ENCODE data around the gene BRSK1. TPM values are rescaled to one million over a fixed set of nuclear protein-coding genes. Genes with fewer than 3 reads are reported as not detected.
A peak's percentile ranks its signal among the peaks of the same experiment; 100 is the strongest.

BRSK1 gene
- polyA plus RNA-seq, 3 donors = not detected

GRCh38 chr19:55273978-55274707, 9.7 kb upstream of the BRSK1 start:
- Mint-ChIP-seq H3K4me1 (peaks cover 20% of the 10 kb centered on the region), H3K4me3 (no peak overlapping the region), H3K27me3 (ENCODE audit: low read depth in 3 of 3) (peaks cover 0 to 5% (median 0%) of the 10 kb centered on the region in 3 donors), H3K9me3 (no peaks in the 10 kb centered on the region), H3K36me3 (peaks cover 38 to 61% of the 10 kb centered on the region in 2 donors), H3K27ac (no peak overlapping the region)
- Histone ChIP-seq H4K20me1 (ENCODE audit: insufficient read depth, low read length) (no peaks in the 10 kb centered on the region), H3K4me2 (replicated peaks; ENCODE audit: extremely low read depth, low read length, poor library complexity, severe bottlenecking) (no peak overlapping the region), H3K36me3 (replicated peaks in 1 of 2; ENCODE audit: control insufficient read depth in 1 of 2, insufficient read depth in 2 of 2, low read length in 2 of 2) (peaks cover 7 to 34% of the 10 kb centered on the region in 2 donors), H3K4me1 (ENCODE audit: control insufficient read depth in 1 of 2, insufficient read depth in 2 of 2, low read length in 2 of 2) (peaks cover 18 to 21% of the 10 kb centered on the region in 2 donors), H3K4me3 (replicated peaks in 1 of 3; ENCODE audit: low read depth in 2 of 3, low read length in 3 of 3) (no peak overlapping the region), H3K9ac (ENCODE audit: insufficient read depth, low read length, poor library complexity, severe bottlenecking) (no peak overlapping the region), H3K9me3 (replicated peaks in 1 of 2; ENCODE audit: control insufficient read depth in 1 of 2, insufficient read depth in 1 of 2, low read length in 2 of 2) (no peaks in the 10 kb centered on the region), H3K79me2 (ENCODE audit: insufficient read depth, low read length) (no peaks in the 10 kb centered on the region), H2AFZ (ENCODE audit: insufficient read depth, low read depth, low read length, poor library complexity, severe bottlenecking) (no peak overlapping the region), H3K27ac (ENCODE audit: low read depth in 1 of 2, low read length in 2 of 2) (no peak overlapping the region), H3K27me3 (ENCODE audit: control insufficient read depth in 2 of 2, insufficient read depth in 2 of 2, low read length in 2 of 2) (no peaks in the 10 kb centered on the region)
- intact Hi-C loops (cut with micrococcal nuclease) = no loop called here
- 97% methylated on average over 27 of the region's 36 CpGs for WGBS (ENCODE audit: insufficient coverage)
- DNase-seq = no peak
- TF ChIP-seq CTCF (IDR thresholded peaks at IDR 0.05) = no peak

DNA sequence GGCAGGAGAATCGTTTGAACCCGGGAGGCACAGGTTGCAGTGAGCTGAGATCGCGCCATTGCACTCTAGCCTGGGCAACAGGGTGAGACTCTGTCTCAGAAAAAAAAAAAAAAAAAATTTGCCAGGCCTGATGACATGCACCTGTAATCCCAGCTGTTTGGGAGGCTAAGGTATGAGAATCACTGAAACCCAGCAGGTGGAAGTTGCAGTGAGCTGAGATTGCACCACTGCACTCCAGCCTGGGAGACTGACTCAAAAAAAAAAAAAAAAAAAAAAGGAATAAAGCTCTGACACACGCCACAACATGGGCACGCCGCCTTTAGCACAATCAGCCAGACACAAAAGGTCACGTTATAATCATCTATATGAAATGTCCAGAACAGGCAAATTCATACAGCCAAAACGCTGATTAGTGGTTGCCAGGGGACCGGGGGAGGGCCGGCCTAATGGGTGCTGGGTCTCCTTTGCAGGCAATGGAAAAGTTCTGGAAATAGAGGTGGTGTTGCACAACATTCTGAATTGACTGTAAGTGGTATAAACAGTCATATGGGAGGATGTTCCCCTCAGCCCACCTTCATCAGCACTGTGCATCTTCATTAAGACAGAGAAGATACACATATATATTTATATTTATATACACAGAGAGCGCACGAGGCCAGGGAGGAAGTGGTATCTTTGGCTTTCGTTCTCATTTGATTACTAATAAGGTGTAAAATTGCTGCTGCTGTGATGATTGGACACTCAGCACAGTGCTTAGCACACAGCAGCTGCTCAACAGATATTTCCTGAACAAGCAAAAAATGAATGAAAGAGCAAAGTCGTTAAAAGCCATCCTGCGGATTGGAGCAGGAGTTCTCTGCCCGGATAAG, 7.7 kb upstream of the BRSK1 start:
- H3K9ac ChIP-seq (ENCODE audit: insufficient read depth, low read length, poor library complexity, severe bottlenecking) = no peak overlapping the region
- WGBS (ENCODE audit: insufficient coverage) = 95% methylated on average over 7 of the region's 17 CpGs
- peak overlapping the region; percentile 59 to 69 for H3K27ac ChIP-seq (ENCODE audit: low read depth in 1 of 2, low read length in 2 of 2)
- peaks cover 33% of the 10 kb centered on the region for H3K4me1 Mint-ChIP-seq
- H3K4me2 ChIP-seq (replicated peaks; ENCODE audit: extremely low read depth, low read length, poor library complexity, severe bottlenecking) = peak overlapping the region; percentile 12
- no peak for TF ChIP-seq CTCF (IDR thresholded peaks at IDR 0.05)
- H4K20me1 ChIP-seq (ENCODE audit: insufficient read depth, low read length) = no peaks in the 10 kb centered on the region
- H3K27ac Mint-ChIP-seq = peak overlapping the region; percentile 67 to 90 (median 86)
- H3K36me3 Mint-ChIP-seq = peaks cover 37 to 47% of the 10 kb centered on the region in 2 donors
- intact Hi-C loops (cut with micrococcal nuclease) = no loop called here
- H3K9me3 ChIP-seq (replicated peaks in 1 of 2; ENCODE audit: control insufficient read depth in 1 of 2, insufficient read depth in 1 of 2, low read length in 2 of 2) = no peaks in the 10 kb centered on the region
- H3K79me2 ChIP-seq (ENCODE audit: insufficient read depth, low read length) = peaks cover 4% of the 10 kb centered on the region
- H3K4me1 ChIP-seq (ENCODE audit: control insufficient read depth in 1 of 2, insufficient read depth in 2 of 2, low read length in 2 of 2) = peaks cover 30 to 39% of the 10 kb centered on the region in 2 donors
- H3K4me3 Mint-ChIP-seq = no peak overlapping the region
- peak overlapping the region in 1 of 3 experiments; percentile 19 for H3K4me3 ChIP-seq (replicated peaks in 1 of 3; ENCODE audit: low read depth in 2 of 3, low read length in 3 of 3)
- DNase-seq = no peak
- peaks cover 0 to 7% (median 0%) of the 10 kb centered on the region in 3 donors for H3K27me3 Mint-ChIP-seq (ENCODE audit: low read depth in 3 of 3)
- H2AFZ ChIP-seq (ENCODE audit: insufficient read depth, low read depth, low read length, poor library complexity, severe bottlenecking) = no peak overlapping the region
- H3K27me3 ChIP-seq (ENCODE audit: control insufficient read depth in 2 of 2, insufficient read depth in 2 of 2, low read length in 2 of 2) = no peaks in the 10 kb centered on the region
- peaks cover 7 to 30% of the 10 kb centered on the region in 2 donors for H3K36me3 ChIP-seq (replicated peaks in 1 of 2; ENCODE audit: control insufficient read depth in 1 of 2, insufficient read depth in 2 of 2, low read length in 2 of 2)
- H3K9me3 Mint-ChIP-seq = peaks cover 0 to 2% (median 0%) of the 10 kb centered on the region in 7 donors
